GM12878 (cell line): Measurements from ENCODE around the gene BGLAP. TPM values are rescaled to one million over a fixed set of nuclear protein-coding genes. Genes with fewer than 3 reads are reported as not detected.
A peak's percentile ranks its signal among the peaks of the same experiment; 100 is the strongest.

ENCODE experiments used
- E2F8 ChIP-seq: fragments of 450-650 bp; IDR thresholded peaks from 2 replicates; pipeline ENCODE4 v1.6.1; 2018; ENCODE audit warnings: mild to moderate bottlenecking, low read depth, moderate library complexity; ENCODE audit not compliant: partially characterized antibody
- FOS ChIP-seq: IDR thresholded peaks from 3 replicates; pipeline ENCODE4 v1.6.1; 2011; ENCODE audit warnings: borderline replicate concordance; ENCODE audit not compliant: insufficient read length; ENCODE audit errors: extremely low read depth
- HSF1 ChIP-seq: fragments of 150-350 bp; IDR thresholded peaks from 2 replicates; pipeline ENCODE4 v1.6.1; 2014; ENCODE audit warnings: mild to moderate bottlenecking, low read depth, low read length
- MLLT1 ChIP-seq: fragments of 450-650 bp; IDR thresholded peaks from 2 replicates; pipeline ENCODE4 v1.6.1; 2016; ENCODE audit warnings: mild to moderate bottlenecking
- MTA3 ChIP-seq: IDR thresholded peaks from 2 replicates; pipeline ENCODE4 v1.6.1; 2012; ENCODE audit warnings: low read length, inconsistent platforms, borderline replicate concordance
- MXI1 ChIP-seq: fragments of 150-350 bp; IDR thresholded peaks from 2 replicates; pipeline ENCODE4 v1.6.1; 2011; ENCODE audit warnings: low read depth, mild to moderate bottlenecking, inconsistent platforms, low read length, improper control_type of control experiment
- NFYA ChIP-seq: IDR thresholded peaks from 2 replicates; pipeline ENCODE4 v1.6.1; 2011; ENCODE audit warnings: low read depth, mild to moderate bottlenecking, low read length, improper control_type of control experiment, borderline replicate concordance
- PAX8 ChIP-seq: fragments of 450-650 bp; IDR thresholded peaks from 2 replicates; pipeline ENCODE4 v1.6.1; 2017; ENCODE audit warnings: mild to moderate bottlenecking, moderate library complexity
- PBX3 ChIP-seq: IDR thresholded peaks from 2 replicates; pipeline ENCODE4 v1.6.1; 2011; ENCODE audit warnings: mild to moderate bottlenecking, low read depth, low read length, moderate library complexity; ENCODE audit not compliant: insufficient replicate concordance
- RELB ChIP-seq: fragments of 450-650 bp; IDR thresholded peaks from 2 replicates; pipeline ENCODE4 v1.6.1; 2017; ENCODE audit warnings: low read depth, mild to moderate bottlenecking, moderate library complexity
- SMC3 ChIP-seq: IDR thresholded peaks from 2 replicates; pipeline ENCODE4 v1.6.1; 2011; ENCODE audit warnings: low read length, improper control_type of control experiment, borderline replicate concordance
- STAT1 ChIP-seq: fragments of 450-650 bp; conservative IDR thresholded peaks from 2 replicates; pipeline ENCODE4 v1.6.1; 2014; ENCODE audit warnings: antibody characterized with exemption, mild to moderate bottlenecking
- STAT3 ChIP-seq: IDR thresholded peaks from 2 replicates; pipeline ENCODE4 v1.6.1; 2011; ENCODE audit warnings: low read depth, low read length, improper control_type of control experiment
- WRNIP1 ChIP-seq: IDR thresholded peaks from 2 replicates; pipeline ENCODE4 v1.6.1; 2011; ENCODE audit warnings: low read depth, low read length, improper control_type of control experiment, borderline replicate concordance
- ZNF592 ChIP-seq: fragments of 450-650 bp; IDR thresholded peaks from 2 replicates; pipeline ENCODE4 v1.6.1; 2017; ENCODE audit warnings: mild to moderate bottlenecking, moderate library complexity
- polyA plus RNA-seq, 11 experiments: library from polyadenylated mRNA; depleted of rRNA in 4 of 11; unstranded in 6 of 11; stranded (reverse) in 5 of 11; fragments of >200 nt; fragmentation: Nextera tagmentation in 4 of 11; fragmentation: Illumina TruSeq in 1 of 11; extraction: Ambion mirVana in 4 of 11; extraction: Trizol in 1 of 11; gene quantifications; 1 replicate in 1 of 11; 2 replicates in 10 of 11; pipeline versions ENCODE4 v1.2.1 to v1.2.3, GENCODE V29; 2011 to 2016; ENCODE audit warnings: inconsistent platforms in 2 of 11, missing spikeins in 2 of 11, low read depth in 1 of 11
- total RNA-seq, 4 experiments: library from RNA; depleted of rRNA in 3 of 4; stranded (reverse); fragments of >200 nt in 3 of 4; fragmentation: Illumina TruSeq in 1 of 4; extraction: Trizol in 1 of 4; gene quantifications; 2 replicates each; pipeline versions ENCODE4 v1.2.1 to v1.2.3, GENCODE V29; 2013 to 2021

Gene BGLAP
- total and polyA plus RNA-seq, 10 of the 15 experiments (the other 5 are each of a cell fraction or from before 2014, with no cell fraction given), result 0.20 to 1.8 (median 0.40) TPM; not detected in 3

GRCh38 chr1:156212833-156213643 is 28.9 kb upstream of the BGLAP start, which contains the start of gene PMF1 (continued):
- TF ChIP-seq FOS, result peak; percentile 75
- no peak for TF ChIP-seq ZNF592
- peak; percentile 44 for TF ChIP-seq NFYA
- 0 out of 2 replicates have a peak, but pooled peaks have one; percentile 73 for TF ChIP-seq PAX8
- no peak for TF ChIP-seq WRNIP1
- peak; percentile 86; the same call in 1 of the 2 replicates for TF ChIP-seq MTA3
- no peak for TF ChIP-seq SMC3
- TF ChIP-seq RELB, result peak; percentile 91
- TF ChIP-seq MLLT1, result peak; percentile 92
- no peak for TF ChIP-seq STAT3
- no peak for TF ChIP-seq HSF1
- peak; percentile 94 for TF ChIP-seq PBX3
- no peak for TF ChIP-seq STAT1
- peak; percentile 38; the same call in 1 of the 2 replicates for TF ChIP-seq MXI1
- peak; percentile 41 for TF ChIP-seq E2F8
